ENCODE measurements around the gene XYLT2. TPM values are rescaled to one million over a fixed set of nuclear protein-coding genes. Genes with fewer than 3 reads are reported as not detected.
A peak's percentile ranks its signal among the peaks of the same experiment; 100 is the strongest.

Gene XYLT2
- total and polyA plus RNA-seq, 4 experiments from 2014 or later = 7.7 to 41.1 (median 29.2) TPM

GRCh38 chr17:50379351-50380132, 33.6 kb downstream of the XYLT2 start:
- Mint-ChIP-seq H3K4me3 (no peak overlapping the region), H3K9me3 (no peaks in the 10 kb centered on the region), H3K4me1 (no peaks in the 10 kb centered on the region), H3K27me3 (no peaks in the 10 kb centered on the region), H3K27ac (peak overlapping the region in 1 of 7 donors; percentile 65), H3K36me3 (peaks cover 24 to 37% of the 10 kb centered on the region in 2 donors)
- Histone ChIP-seq H3K27ac (ENCODE audit: low read depth, low read length) (no peak overlapping the region), H3K4me1 (ENCODE audit: insufficient read depth, low read length) (no peaks in the 10 kb centered on the region), H3K36me3 (ENCODE audit: insufficient read depth, low read length) (peaks cover 30% of the 10 kb centered on the region), H3K27me3 (ENCODE audit: insufficient read depth, low read length) (no peaks in the 10 kb centered on the region), H3K9me3 (ENCODE audit: control insufficient read depth in 1 of 2, low read length in 2 of 2) (no peaks in the 10 kb centered on the region), H3K4me3 (ENCODE audit: low read length in 2 of 2) (no peak overlapping the region)
- DNase-seq = no peak
- ChIA-PET POLR2A (ENCODE audit: partially characterized antibody) (interaction anchor here (0.9 to 1.5 kb wide), 2 partner anchors 13 to 18 kb away, joined by 3 to 6 read pairs; partner anchors contain the start of gene LRRC59), CTCF (ENCODE audit: partially characterized antibody) (interaction anchor here (0.7 to 1.7 kb wide), 4 partner anchors 14 to 19 kb away, joined by 3 to 7 read pairs (median 4); partner anchors contain the start of gene LRRC59)
- intact Hi-C loops (cut with micrococcal nuclease) = no loop called here

DNA sequence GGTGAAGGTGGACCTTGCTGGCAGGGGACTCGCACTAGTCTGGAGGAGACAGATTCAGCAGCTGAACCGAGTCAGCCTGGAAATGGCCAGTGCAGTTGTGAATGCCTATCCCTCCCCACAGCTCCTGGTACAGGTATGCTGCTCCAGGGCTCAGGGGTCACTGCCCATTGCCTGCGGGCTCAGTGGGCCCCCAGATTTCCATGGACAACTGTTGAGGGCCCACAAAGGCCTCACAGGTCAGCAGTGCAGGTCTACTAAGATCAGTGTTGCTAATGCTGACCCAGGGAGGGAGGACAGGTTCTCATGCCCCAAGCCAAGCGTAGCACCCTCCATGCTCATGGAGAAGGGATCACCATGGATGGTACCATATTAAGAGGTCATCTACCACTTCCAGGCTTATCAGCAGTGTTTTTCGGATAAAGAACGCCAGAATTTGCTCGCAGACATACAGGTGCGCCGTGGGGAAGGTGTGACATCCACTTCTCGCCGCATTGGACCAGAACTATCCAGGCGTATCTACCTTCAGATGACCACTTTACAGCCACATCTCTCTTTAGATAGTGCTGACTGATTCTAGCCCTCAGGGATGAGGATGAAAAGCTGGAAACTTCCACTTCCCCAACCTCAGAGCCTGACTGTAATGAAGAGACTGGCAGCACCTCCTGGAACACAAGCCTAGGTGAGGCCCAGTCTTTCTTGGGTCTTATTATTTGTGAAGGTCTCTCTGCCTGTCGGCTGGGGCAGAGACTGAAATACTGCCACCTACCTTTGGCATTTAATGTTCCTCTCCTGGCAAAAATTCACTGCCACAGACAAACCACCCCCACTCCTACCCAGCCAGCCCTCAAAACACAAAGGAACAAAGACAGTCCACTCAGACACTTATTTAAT, 34.7 kb downstream of the XYLT2 start:
- intact Hi-C loops (cut with micrococcal nuclease) = no loop called here
- peaks cover 0 to 1% (median 0%) of the 10 kb centered on the region in 4 donors for H3K4me1 Mint-ChIP-seq
- Histone ChIP-seq H3K4me3 (ENCODE audit: low read length in 2 of 2) (no peak overlapping the region), H3K4me1 (ENCODE audit: insufficient read depth, low read length) (no peaks in the 10 kb centered on the region), H3K36me3 (ENCODE audit: insufficient read depth, low read length) (peaks cover 41% of the 10 kb centered on the region), H3K27me3 (ENCODE audit: insufficient read depth, low read length) (no peaks in the 10 kb centered on the region), H3K27ac (ENCODE audit: low read depth, low read length) (no peak overlapping the region), H3K9me3 (ENCODE audit: control insufficient read depth in 1 of 2, low read length in 2 of 2) (no peaks in the 10 kb centered on the region)
- no peak overlapping the region for H3K4me3 Mint-ChIP-seq
- H3K9me3 Mint-ChIP-seq = no peaks in the 10 kb centered on the region
- no peak for DNase-seq
- CTCF ChIA-PET (ENCODE audit: partially characterized antibody) = interaction anchor here (0.7 to 7.6 kb wide), 6 partner anchors 15 to 99 kb away, joined by 3 to 54 read pairs (median 4); partner anchors contain the start of gene LRRC59
- peaks cover 34 to 48% of the 10 kb centered on the region in 2 donors for H3K36me3 Mint-ChIP-seq
- H3K27ac Mint-ChIP-seq = peak overlapping the region in 2 of 7 donors; percentile 48 to 55
- POLR2A ChIA-PET (ENCODE audit: partially characterized antibody) = interaction anchor here (0.9 to 1.8 kb wide), 2 partner anchors 14 to 16 kb away, joined by 3 to 10 read pairs; partner anchors contain the start of gene LRRC59
- H3K27me3 Mint-ChIP-seq = no peaks in the 10 kb centered on the region

DNA sequence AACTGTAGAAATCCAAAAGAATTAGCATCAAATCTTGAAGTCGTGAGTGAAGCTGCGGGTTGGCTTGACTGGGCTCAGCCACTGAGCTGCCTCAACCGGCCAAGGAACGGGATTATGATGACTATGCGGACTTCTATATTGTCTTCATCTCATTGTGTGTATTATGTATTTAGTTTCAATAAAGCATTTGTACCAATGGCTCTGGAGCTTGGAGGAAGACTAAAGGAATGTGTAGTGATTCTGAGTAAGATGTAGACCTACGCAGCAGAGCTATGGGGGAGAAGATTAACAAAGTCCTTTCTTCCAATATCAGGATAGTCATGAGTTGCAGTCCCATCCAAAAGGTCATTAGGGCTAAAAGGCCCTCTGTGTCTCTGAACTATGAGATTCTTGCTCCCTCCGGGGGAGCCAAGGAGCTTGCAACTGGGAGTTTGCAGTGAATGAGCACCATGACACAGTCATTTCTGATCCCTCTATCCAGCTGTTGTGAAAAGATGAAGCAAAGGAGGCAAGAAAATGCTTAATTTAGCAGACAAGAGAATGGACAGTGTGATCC, 35.4 kb downstream of the XYLT2 start:
- intact Hi-C loops (cut with micrococcal nuclease) = no loop called here
- no peak overlapping the region for H3K27ac ChIP-seq (ENCODE audit: low read depth, low read length)
- no peaks in the 10 kb centered on the region for H3K4me1 ChIP-seq (ENCODE audit: insufficient read depth, low read length)
- Mint-ChIP-seq H3K9me3 (no peaks in the 10 kb centered on the region), H3K4me1 (peaks cover 0 to 2% (median 0%) of the 10 kb centered on the region in 4 donors), H3K27me3 (no peaks in the 10 kb centered on the region), H3K36me3 (peaks cover 36 to 55% of the 10 kb centered on the region in 2 donors), H3K4me3 (no peak overlapping the region), H3K27ac (peak overlapping the region in 2 of 7 donors; percentile 11 to 55)
- peaks cover 47% of the 10 kb centered on the region for H3K36me3 ChIP-seq (ENCODE audit: insufficient read depth, low read length)
- no peak overlapping the region for H3K4me3 ChIP-seq (ENCODE audit: low read length in 2 of 2)
- no peak for DNase-seq
- no peaks in the 10 kb centered on the region for H3K27me3 ChIP-seq (ENCODE audit: insufficient read depth, low read length)
- POLR2A ChIA-PET (ENCODE audit: partially characterized antibody) = interaction anchor here (1.8 kb wide), 1 partner anchor 16 kb away, joined by 10 read pairs; the partner anchor contains the start of gene LRRC59
- H3K9me3 ChIP-seq (ENCODE audit: control insufficient read depth in 1 of 2, low read length in 2 of 2) = no peaks in the 10 kb centered on the region
- CTCF ChIA-PET (ENCODE audit: partially characterized antibody) = interaction anchor here (0.9 to 7.6 kb wide), 5 partner anchors 10 to 98 kb away, joined by 3 to 54 read pairs (median 4); partner anchors contain the start of gene LRRC59

GRCh38 chr17:50381920-50382319, 36.0 kb downstream of the XYLT2 start:
- peaks cover 42 to 61% of the 10 kb centered on the region in 2 donors for H3K36me3 Mint-ChIP-seq
- no peak overlapping the region for H3K4me3 Mint-ChIP-seq
- intact Hi-C loops (cut with micrococcal nuclease) = no loop called here
- H3K9me3 Mint-ChIP-seq = no peaks in the 10 kb centered on the region
- Histone ChIP-seq H3K4me1 (ENCODE audit: insufficient read depth, low read length) (no peaks in the 10 kb centered on the region), H3K27ac (ENCODE audit: low read depth, low read length) (no peak overlapping the region), H3K4me3 (ENCODE audit: low read length in 2 of 2) (no peak overlapping the region), H3K27me3 (ENCODE audit: insufficient read depth, low read length) (no peaks in the 10 kb centered on the region), H3K36me3 (ENCODE audit: insufficient read depth, low read length) (peaks cover 53% of the 10 kb centered on the region), H3K9me3 (ENCODE audit: control insufficient read depth in 1 of 2, low read length in 2 of 2) (no peaks in the 10 kb centered on the region)
- DNase-seq = no peak
- H3K27me3 Mint-ChIP-seq = no peaks in the 10 kb centered on the region
- peak overlapping the region in 1 of 7 donors; percentile 38 for H3K27ac Mint-ChIP-seq
- peaks cover 0 to 2% (median 0%) of the 10 kb centered on the region in 4 donors for H3K4me1 Mint-ChIP-seq
- CTCF ChIA-PET (ENCODE audit: partially characterized antibody) = interaction anchor here (0.9 to 7.6 kb wide), 5 partner anchors 9 to 97 kb away, joined by 3 to 54 read pairs (median 4); partner anchors contain the start of gene LRRC59
- POLR2A ChIA-PET (ENCODE audit: partially characterized antibody) = interaction anchor here (1.8 kb wide), 1 partner anchor 15 kb away, joined by 10 read pairs; the partner anchor contains the start of gene LRRC59

DNA sequence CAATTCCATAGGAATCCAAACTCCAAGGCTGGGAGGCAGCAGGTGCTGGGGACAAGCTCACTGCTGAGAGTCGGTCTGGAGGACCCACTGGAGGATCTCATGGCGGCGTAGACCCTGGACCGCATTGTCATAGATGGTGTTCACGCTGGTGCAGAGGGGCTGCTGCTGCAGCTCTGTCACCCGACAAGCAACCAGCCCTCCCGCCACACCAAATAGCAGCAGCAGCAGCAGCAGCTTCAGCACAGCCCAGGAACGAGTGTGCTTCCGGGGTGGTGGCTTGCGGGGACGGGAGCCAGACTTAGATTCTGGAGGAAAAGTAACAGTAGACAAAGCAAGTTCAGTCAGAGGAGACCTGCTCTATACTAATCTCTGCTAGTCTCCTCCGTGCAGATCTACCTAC, 37.0 kb downstream of the XYLT2 start:
- Mint-ChIP-seq H3K36me3 (peaks cover 52 to 71% of the 10 kb centered on the region in 2 donors), H3K4me3 (no peak overlapping the region), H3K27ac (peak overlapping the region in 1 of 7 donors; percentile 40), H3K27me3 (no peaks in the 10 kb centered on the region), H3K9me3 (no peaks in the 10 kb centered on the region), H3K4me1 (peaks cover 0 to 2% (median under 1%) of the 10 kb centered on the region in 4 donors)
- Histone ChIP-seq H3K4me3 (ENCODE audit: low read length in 2 of 2) (no peak overlapping the region), H3K36me3 (ENCODE audit: insufficient read depth, low read length) (peaks cover 63% of the 10 kb centered on the region), H3K9me3 (ENCODE audit: control insufficient read depth in 1 of 2, low read length in 2 of 2) (no peaks in the 10 kb centered on the region), H3K4me1 (ENCODE audit: insufficient read depth, low read length) (no peaks in the 10 kb centered on the region), H3K27me3 (ENCODE audit: insufficient read depth, low read length) (no peaks in the 10 kb centered on the region), H3K27ac (ENCODE audit: low read depth, low read length) (no peak overlapping the region)
- intact Hi-C loops (cut with micrococcal nuclease) = no loop called here
- POLR2A ChIA-PET (ENCODE audit: partially characterized antibody) = no interaction called here
- DNase-seq = no peak
- CTCF ChIA-PET (ENCODE audit: partially characterized antibody) = interaction anchor here (7.6 kb wide), 1 partner anchor 15 kb away, joined by 54 read pairs; the partner anchor contains the start of gene LRRC59

DNA sequence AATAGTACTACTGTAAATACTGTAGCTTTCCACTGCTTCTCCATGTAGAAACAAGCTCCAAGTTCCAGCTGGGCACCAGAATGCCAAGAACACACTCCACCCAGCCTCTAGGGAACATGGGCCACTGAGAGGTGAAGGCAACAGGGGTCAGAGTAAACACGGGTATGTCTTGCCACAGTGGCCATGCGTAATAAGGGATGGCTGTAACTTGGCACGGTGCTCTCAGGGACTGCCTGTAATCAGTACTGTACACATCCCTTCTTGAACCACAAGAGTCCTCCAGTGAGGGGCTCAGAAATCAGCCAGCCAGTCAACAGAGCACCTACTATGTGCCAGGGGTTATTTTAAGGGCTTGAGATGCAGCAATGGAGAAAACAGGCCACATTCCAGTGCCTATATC, 40.6 kb downstream of the XYLT2 start:
- Mint-ChIP-seq H3K36me3 (peaks cover 71 to 95% of the 10 kb centered on the region in 2 donors), H3K27ac (peak overlapping the region in 2 of 7 donors; percentile 53 to 59), H3K9me3 (no peaks in the 10 kb centered on the region), H3K4me1 (peaks cover 0 to 3% (median 1%) of the 10 kb centered on the region in 4 donors), H3K4me3 (no peak overlapping the region), H3K27me3 (no peaks in the 10 kb centered on the region)
- no peaks in the 10 kb centered on the region for H3K9me3 ChIP-seq (ENCODE audit: control insufficient read depth in 1 of 2, low read length in 2 of 2)
- H3K36me3 ChIP-seq (ENCODE audit: insufficient read depth, low read length) = peaks cover 94% of the 10 kb centered on the region
- no peaks in the 10 kb centered on the region for H3K27me3 ChIP-seq (ENCODE audit: insufficient read depth, low read length)
- no peaks in the 10 kb centered on the region for H3K4me1 ChIP-seq (ENCODE audit: insufficient read depth, low read length)
- no peak overlapping the region for H3K27ac ChIP-seq (ENCODE audit: low read depth, low read length)
- intact Hi-C loops (cut with micrococcal nuclease) = no loop called here
- POLR2A ChIA-PET (ENCODE audit: partially characterized antibody) = no interaction called here
- CTCF ChIA-PET (ENCODE audit: partially characterized antibody) = interaction anchor here (1.0 to 7.6 kb wide), 2 partner anchors 11 to 24 kb away, joined by 3 to 54 read pairs; partner anchors contain the start of gene LRRC59
- no peak overlapping the region for H3K4me3 ChIP-seq (ENCODE audit: low read length in 2 of 2)
- DNase-seq = no peak

All from CD4-positive, alpha-beta memory T cell (primary cell).